ENCODE measurements around the gene TAF8.

The TAF8 gene

GRCh38 chr6:42066156-42066675 lies 15.9 kb downstream of the TAF8 start:
- no peak for DNase-seq (ENCODE audit: low read depth)
- TF ChIP-seq, protein P1, sequence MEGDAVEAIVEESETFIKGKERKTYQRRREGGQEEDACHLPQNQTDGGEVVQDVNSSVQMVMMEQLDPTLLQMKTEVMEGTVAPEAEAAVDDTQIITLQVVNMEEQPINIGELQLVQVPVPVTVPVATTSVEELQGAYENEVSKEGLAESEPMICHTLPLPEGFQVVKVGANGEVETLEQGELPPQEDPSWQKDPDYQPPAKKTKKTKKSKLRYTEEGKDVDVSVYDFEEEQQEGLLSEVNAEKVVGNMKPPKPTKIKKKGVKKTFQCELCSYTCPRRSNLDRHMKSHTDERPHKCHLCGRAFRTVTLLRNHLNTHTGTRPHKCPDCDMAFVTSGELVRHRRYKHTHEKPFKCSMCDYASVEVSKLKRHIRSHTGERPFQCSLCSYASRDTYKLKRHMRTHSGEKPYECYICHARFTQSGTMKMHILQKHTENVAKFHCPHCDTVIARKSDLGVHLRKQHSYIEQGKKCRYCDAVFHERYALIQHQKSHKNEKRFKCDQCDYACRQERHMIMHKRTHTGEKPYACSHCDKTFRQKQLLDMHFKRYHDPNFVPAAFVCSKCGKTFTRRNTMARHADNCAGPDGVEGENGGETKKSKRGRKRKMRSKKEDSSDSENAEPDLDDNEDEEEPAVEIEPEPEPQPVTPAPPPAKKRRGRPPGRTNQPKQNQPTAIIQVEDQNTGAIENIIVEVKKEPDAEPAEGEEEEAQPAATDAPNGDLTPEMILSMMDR (IDR thresholded peaks at IDR 0.05; ENCODE audit: insufficient read depth, low read depth, low read length, missing control alignments): no peak
- no peak overlapping the region for H3K4me3 ChIP-seq (ENCODE audit: low read length)

DNA sequence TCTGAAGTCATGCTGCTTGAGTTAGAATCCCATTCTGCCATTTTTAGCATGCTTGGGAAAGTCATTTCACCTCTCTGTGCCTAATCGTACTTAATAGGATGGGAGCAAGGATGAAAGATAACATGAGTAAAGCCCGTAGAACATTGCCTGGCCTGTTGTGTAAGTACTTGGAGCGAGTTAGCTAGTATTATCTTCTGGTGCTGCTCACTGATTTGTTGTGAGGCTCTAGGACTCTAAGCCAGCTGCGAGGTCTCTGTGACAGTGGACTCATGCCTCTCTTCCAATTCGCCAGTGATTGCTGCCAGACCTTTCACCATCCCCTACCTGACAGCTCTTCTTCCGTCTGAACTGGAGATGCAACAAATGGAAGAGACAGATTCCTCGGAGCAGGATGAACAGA lies 17.8 kb downstream of the TAF8 start:
- DNase-seq (ENCODE audit: low read depth): no peak
- no peak overlapping the region for H3K4me3 ChIP-seq (ENCODE audit: low read length)
- TF ChIP-seq, protein P1 (IDR thresholded peaks at IDR 0.05; ENCODE audit: insufficient read depth, low read depth, low read length, missing control alignments): no peak

- no peak for DNase-seq (ENCODE audit: low read depth)
- no peak overlapping the region for H3K4me3 ChIP-seq (ENCODE audit: low read length)
- TF ChIP-seq, protein P1 (IDR thresholded peaks at IDR 0.05; ENCODE audit: insufficient read depth, low read depth, low read length, missing control alignments): no peak
These were observed 18.7 kb downstream of the TAF8 start for GRCh38 chr6:42068872-42069522.

GRCh38 chr6:42071881-42072583 lies 21.7 kb downstream of the TAF8 start:
- TF ChIP-seq, protein P1 (IDR thresholded peaks at IDR 0.05; ENCODE audit: insufficient read depth, low read depth, low read length, missing control alignments): no peak
- DNase-seq (ENCODE audit: low read depth): no peak
- no peak overlapping the region for H3K4me3 ChIP-seq (ENCODE audit: low read length)

DNA sequence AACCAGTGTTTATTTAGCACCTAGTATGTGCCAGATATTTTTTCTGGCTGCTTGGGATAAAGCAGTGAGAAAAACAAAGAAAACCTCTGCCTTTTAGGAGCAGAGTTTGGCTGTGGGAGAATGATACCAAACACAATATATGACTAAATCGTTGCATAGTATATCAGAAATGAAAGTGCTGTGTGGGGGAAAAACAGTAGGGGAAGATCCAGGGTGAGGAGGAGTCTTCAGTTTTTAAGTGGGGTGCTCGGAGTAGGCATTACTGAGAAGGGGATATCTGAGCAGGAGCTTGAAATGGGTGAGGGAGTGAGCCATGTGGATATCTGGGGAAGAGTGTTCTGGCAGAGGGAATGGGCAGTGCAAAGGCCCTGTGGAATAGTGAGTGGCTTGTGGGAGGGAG lies 23.0 kb downstream of the TAF8 start:
- TF ChIP-seq, protein P1 (IDR thresholded peaks at IDR 0.05; ENCODE audit: insufficient read depth, low read depth, low read length, missing control alignments): no peak
- no peak overlapping the region for H3K4me3 ChIP-seq (ENCODE audit: low read length)
- DNase-seq (ENCODE audit: low read depth): no peak

DNA sequence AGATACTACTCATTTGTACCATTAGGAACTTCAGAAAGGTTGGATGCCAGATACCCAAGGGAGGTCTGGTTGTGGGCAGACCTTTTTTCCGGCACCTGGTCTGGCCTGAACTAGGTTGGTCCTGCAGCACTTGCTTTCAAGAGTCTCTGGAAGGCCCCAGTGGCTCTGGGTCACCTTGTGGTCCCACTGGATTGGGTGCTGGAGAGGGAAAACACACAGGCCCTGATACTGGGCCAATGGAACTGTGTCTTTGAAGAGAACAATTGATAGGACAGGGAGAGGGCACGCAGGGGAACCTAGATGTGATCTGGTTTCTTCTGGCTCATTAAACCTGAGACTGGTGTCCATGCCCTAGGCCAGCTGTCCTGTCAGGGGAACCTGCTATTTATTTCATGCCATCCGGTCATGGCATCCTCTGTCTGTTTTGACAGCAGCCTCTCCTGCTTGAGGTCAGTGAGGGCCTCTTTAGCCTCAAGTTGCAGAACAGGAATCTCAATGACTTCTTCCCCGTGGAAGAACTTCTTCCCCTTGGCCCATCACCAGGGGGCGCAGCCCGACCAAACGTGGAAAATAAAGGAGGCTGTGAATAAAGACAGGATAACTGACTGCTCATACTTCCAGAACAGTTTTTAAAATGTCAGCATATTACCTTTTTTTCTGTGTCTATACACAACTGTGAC lies 25.0 kb downstream of the TAF8 start:
- no peak overlapping the region for H3K4me3 ChIP-seq (ENCODE audit: low read length)
- peak; percentile 80 for DNase-seq (ENCODE audit: low read depth)
- TF ChIP-seq, protein P1 (IDR thresholded peaks at IDR 0.05; ENCODE audit: insufficient read depth, low read depth, low read length, missing control alignments): peak; percentile 97
